HG03442 (cell line): Measurements from ENCODE around the gene RNF26.
"Not testable (repeated sequence)": the region's sequence is repeated elsewhere in the genome, so short reads cannot be mapped to it uniquely, and the experiment has no call there.

ENCODE experiments used
- ATAC-seq: cut with Tn5 transposase; IDR thresholded peaks from one replicate; pipeline ENCODE4 v1.9.1; 2021; ENCODE audit warnings: mild to moderate bottlenecking, moderate library complexity; ENCODE audit not compliant: unreplicated experiment

RNF26 gene

DNA sequence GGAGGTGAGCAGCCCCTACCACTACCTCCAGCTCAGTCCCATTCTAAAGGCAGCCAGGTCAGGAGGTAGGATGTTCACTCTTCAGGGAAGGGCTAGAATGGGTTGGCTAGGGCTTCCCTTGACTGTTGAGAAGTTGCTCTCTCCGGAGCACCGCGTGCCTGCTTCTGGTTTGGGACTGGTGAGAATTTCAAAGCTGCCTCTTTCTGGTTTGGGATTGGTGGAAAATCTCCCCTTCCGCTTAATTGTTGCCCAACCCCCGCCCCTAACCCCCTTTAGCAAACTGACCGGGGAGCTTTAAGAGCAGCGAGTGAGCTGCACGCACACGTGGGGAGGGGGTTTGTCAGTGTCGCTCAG is 46.5 kb downstream of the RNF26 start:
- ATAC-seq: no peak

DNA sequence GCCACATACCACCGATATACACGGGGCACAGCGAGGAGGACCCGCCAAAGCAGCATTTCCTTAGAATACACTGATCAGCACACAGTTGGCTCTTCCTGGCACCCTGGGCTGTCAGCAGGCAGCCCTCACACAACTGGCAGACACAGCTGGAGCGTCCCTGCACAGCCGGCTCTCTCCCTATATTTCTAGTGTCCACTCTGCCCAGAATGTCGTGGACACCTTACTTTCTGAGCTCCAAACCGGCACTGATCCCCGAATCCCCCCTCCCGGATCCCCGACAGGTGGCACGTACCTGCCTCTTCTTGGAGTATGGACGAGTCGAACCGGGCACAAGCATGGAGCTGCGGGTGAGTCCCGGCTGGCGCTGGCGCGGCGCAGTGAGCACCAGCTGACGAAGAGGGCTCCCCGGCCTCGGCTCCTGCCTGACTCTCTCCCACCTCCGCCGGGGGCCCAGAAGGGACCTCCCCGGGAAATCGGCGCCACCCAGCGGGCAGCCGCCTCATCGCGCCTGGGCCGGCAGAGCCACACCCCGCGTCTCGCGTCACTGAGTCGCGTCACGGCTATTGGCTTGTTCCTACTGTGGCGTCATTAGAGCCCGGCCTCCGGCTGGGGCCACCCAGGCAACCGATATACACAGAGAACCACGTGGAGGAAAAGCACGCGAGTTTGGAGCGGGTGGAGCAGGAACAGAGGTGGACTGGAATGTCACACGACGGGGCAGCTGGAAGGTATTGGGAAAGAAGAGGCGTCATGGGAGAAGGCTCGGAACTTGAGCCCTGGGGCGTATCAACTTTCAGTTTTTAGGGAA is 47.1 kb downstream of the RNF26 start, which contains the start of gene USP2:
Gene USP2 (minus strand): TSS at position 510 of the 808 bp plus-strand sequence. CDS start 8,210 bp downstream, outside the sequence.
- peak; percentile 94 for ATAC-seq

DNA sequence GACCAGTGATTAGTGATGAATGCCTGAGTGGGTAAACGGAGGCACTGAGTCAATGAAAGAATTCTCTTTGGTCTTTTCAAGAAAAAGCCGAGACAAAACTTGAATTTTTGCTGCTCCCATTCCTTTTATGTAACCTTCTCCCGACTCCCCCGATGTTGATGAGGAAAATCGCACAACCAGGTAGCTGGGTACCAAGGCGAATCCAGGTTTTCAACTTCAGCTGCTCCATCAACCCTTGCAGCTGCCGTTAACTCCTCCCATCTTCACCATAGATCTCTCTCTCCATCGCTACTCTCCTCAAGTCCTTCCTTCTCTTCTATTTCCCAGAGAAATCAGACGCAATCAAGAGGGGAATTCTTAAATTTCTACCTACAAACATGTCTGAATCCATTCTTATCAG is 47.8 kb downstream of the RNF26 start:
- no peak for ATAC-seq

DNA sequence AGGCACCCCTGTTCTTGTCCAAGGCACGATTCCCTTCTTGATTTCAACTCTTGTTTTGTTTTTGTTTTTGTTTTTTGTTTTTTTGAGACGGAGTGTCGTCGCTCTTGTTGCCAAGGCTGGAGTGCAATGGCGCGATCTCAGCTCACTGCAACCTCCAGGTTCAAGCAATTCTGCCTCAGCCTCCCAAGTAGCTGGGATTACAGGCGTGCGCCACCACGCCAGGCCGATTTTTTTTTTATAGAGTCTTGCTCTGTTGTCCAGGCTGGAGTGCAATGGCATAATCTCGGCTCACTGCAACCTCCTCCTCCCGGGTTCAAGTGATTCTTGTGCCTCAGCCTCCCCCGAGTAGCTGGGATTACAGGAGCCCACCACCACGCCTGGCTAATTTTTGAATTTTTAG is 48.2 kb downstream of the RNF26 start:
- ATAC-seq: not testable (repeated sequence)

DNA sequence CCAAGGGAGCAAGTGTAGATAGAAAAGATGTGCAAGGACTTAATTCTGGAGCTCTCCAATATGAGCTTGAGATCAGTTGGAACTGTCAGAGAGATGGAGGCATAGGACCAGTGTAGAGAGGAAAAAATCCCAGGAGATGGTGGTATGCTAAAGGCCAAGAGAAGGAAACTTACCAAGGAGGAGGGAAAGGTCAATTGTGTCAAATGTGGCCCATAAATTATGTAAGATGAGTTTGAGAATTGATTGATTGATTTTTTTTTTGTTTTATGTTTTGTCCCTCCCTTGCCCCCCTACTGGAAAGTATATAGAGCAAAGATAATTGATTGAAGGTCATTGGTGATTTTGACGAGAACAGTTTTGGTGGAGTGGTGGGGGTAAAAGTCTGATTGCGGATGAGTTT is 50.0 kb downstream of the RNF26 start:
- ATAC-seq: no peak
